ENCODE results near the gene FKBP11. TPM values are rescaled to one million over a fixed set of nuclear protein-coding genes. Genes with fewer than 3 reads are reported as not detected.
A peak's percentile ranks its signal among the peaks of the same experiment; 100 is the strongest.

FKBP11 gene
- total RNA-seq, 1 donor from 2014 or later = 14.8 TPM

DNA sequence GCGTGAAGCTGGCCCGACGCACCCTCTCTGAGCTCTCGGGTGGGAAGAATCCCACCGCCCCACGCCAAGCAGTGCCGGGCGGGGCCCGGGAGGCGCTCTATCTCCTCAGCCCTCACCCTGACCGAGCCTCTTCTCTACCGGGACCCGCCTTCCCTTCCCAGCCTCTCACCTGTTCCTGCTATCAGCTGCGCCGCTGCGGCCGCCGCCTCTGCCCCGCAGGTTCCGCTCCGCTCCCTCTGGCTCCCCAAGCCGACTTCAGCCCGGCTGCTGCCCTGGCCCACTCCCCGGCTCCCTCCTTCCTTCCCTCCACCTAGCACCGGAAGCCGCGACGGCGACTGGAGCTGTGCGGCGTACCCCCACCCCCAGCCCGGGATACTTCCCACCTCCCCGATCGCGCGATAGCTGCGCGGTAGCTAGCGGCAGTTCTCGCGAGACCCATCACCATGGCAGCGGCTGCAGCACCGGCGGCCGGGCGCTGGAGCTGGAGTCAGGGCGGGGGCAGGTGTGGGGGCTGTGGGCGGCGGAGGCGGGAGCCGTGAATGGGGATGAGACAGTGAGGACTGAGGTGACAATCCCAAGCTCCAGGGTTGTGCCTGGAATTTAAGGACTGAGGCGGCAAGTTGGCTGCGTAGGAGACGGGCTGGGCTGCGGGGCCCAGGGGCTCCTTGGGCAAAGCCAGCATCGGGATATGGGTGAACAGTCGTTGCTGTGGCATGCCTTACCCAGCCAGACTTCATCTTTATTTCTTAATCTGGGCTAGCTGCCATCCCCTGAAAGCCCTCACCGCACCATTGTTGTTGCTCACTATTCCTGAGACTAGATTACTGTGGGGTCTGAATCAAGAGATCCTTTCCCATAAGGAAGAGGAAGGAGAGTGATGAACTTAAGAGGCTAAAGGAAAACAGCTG is 32.1 kb upstream of the FKBP11 start, which contains the start of gene ARF3:
TSS of gene ARF3 (minus strand) at position 347 of the 908 bp plus-strand sequence. CDS start 16,392 bp downstream, outside the sequence.
- TF ChIP-seq CTCF (IDR thresholded peaks at IDR 0.05; ENCODE audit: insufficient read depth, low read length, poor library complexity, severe bottlenecking) = peak; percentile 0
- peaks cover 6% of the 10 kb centered on the region for H3K36me3 ChIP-seq (ENCODE audit: control insufficient read depth, insufficient read depth, low read length)
- DNase-seq (ENCODE audit: low read depth) = peak; percentile 62
- no peaks in the 10 kb centered on the region for H3K27me3 ChIP-seq (ENCODE audit: control insufficient read depth, insufficient read depth, low read length)
- H3K4me3 ChIP-seq (ENCODE audit: low read depth, low read length) = peak within 1 kb of the TSS; percentile 96

- Histone ChIP-seq H3K36me3 (ENCODE audit: control insufficient read depth, insufficient read depth, low read length) (peaks cover 6% of the 10 kb centered on the region), H3K27me3 (ENCODE audit: control insufficient read depth, insufficient read depth, low read length) (no peaks in the 10 kb centered on the region), H3K4me3 (ENCODE audit: low read depth, low read length) (peak overlapping the region; percentile 96)
- DNase-seq (ENCODE audit: low read depth) = peak; percentile 95
- TF ChIP-seq CTCF (IDR thresholded peaks at IDR 0.05; ENCODE audit: insufficient read depth, low read length, poor library complexity, severe bottlenecking) = peak; percentile 12
These were observed 31.2 kb upstream of the FKBP11 start for GRCh38 chr12:48956279-48957140.

GRCh38 chr12:48954841-48955501 is 29.7 kb upstream of the FKBP11 start:
- no peak for TF ChIP-seq CTCF (IDR thresholded peaks at IDR 0.05; ENCODE audit: insufficient read depth, low read length, poor library complexity, severe bottlenecking)
- Histone ChIP-seq H3K27me3 (ENCODE audit: control insufficient read depth, insufficient read depth, low read length) (no peaks in the 10 kb centered on the region), H3K36me3 (ENCODE audit: control insufficient read depth, insufficient read depth, low read length) (peaks cover 6% of the 10 kb centered on the region), H3K4me3 (ENCODE audit: low read depth, low read length) (no peak overlapping the region)
- DNase-seq (ENCODE audit: low read depth) = no peak

- DNase-seq (ENCODE audit: low read depth) = no peak
- H3K4me3 ChIP-seq (ENCODE audit: low read depth, low read length) = no peak overlapping the region
- TF ChIP-seq CTCF (IDR thresholded peaks at IDR 0.05; ENCODE audit: insufficient read depth, low read length, poor library complexity, severe bottlenecking) = no peak
- H3K27me3 ChIP-seq (ENCODE audit: control insufficient read depth, insufficient read depth, low read length) = no peaks in the 10 kb centered on the region
- H3K36me3 ChIP-seq (ENCODE audit: control insufficient read depth, insufficient read depth, low read length) = peaks cover 6% of the 10 kb centered on the region
These were observed 28.8 kb upstream of the FKBP11 start for GRCh38 chr12:48954061-48954460.

DNA sequence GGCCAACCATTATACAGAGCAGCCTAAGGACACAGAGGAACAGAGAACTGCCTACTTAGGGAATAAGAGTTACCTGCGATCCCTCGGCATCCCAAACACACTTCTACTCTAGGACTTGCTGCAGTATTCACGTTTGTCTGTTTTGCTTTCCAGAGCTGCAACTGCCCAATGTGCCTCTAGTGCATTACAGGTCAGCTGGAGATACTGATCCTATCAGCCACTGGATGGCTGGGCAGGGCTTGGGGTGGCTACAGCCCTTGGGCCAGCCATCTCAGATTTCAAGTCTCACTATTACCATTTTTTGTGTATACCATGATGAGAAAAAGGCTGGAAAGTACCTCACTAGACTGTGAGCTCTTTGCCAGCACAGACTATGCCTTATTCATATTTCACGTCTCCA is 27.4 kb upstream of the FKBP11 start:
- Histone ChIP-seq H3K27me3 (ENCODE audit: control insufficient read depth, insufficient read depth, low read length) (no peaks in the 10 kb centered on the region), H3K4me3 (ENCODE audit: low read depth, low read length) (no peak overlapping the region), H3K36me3 (ENCODE audit: control insufficient read depth, insufficient read depth, low read length) (peaks cover 6% of the 10 kb centered on the region)
- no peak for DNase-seq (ENCODE audit: low read depth)
- no peak for TF ChIP-seq CTCF (IDR thresholded peaks at IDR 0.05; ENCODE audit: insufficient read depth, low read length, poor library complexity, severe bottlenecking)
